Liver (tissue), 9 donors: ENCODE data around the gene EP400. TPM values are rescaled to one million over a fixed set of nuclear protein-coding genes. Genes with fewer than 3 reads are reported as not detected.

ENCODE experiments used
- DNase-seq: peaks from one replicate; pipeline ENCODE4 v3.0.0-alpha.2; 2017; ENCODE audit warnings: low spot score
- H3K27ac ChIP-seq, 2 donors: one replicate each; pipeline ENCODE4 v1.7.0; 2013; ENCODE audit warnings: inconsistent platforms in 2 of 2, low read length in 2 of 2, control low read depth in 1 of 2, low read depth in 1 of 2, mild to moderate bottlenecking in 1 of 2
- H3K27me3 ChIP-seq, 4 donors: one replicate each; pipeline versions ENCODE4 v1.6.1 to v1.7.0; 2013; ENCODE audit warnings: low read length in 3 of 4, inconsistent platforms in 1 of 4, mild to moderate bottlenecking in 1 of 4, moderate library complexity in 1 of 4; ENCODE audit not compliant: control insufficient read depth in 4 of 4, insufficient read depth in 4 of 4
- H3K36me3 ChIP-seq, 4 donors: one replicate each; pipeline versions ENCODE4 v1.6.1 to v1.7.0; 2013; ENCODE audit warnings: low read length in 3 of 4, mild to moderate bottlenecking in 3 of 4, low read depth in 1 of 4, moderate library complexity in 1 of 4; ENCODE audit not compliant: control insufficient read depth in 4 of 4, insufficient read depth in 3 of 4
- H3K4me1 ChIP-seq, 4 donors: one replicate each; pipeline versions ENCODE4 v1.6.1 to v1.7.0; 2013; ENCODE audit warnings: low read length in 3 of 4, mild to moderate bottlenecking in 3 of 4, moderate library complexity in 1 of 4; ENCODE audit not compliant: control insufficient read depth in 4 of 4, insufficient read depth in 4 of 4
- H3K4me3 ChIP-seq, 3 donors: one replicate each; pipeline versions ENCODE4 v1.6.1 to v1.7.0; 2013; ENCODE audit warnings: low read length in 3 of 3, control low read depth in 1 of 3, low read depth in 1 of 3, mild to moderate bottlenecking in 1 of 3
- H3K9ac ChIP-seq, 2 donors: one replicate each; pipeline ENCODE4 v1.7.0; 2013; ENCODE audit warnings: low read length in 2 of 2, mild to moderate bottlenecking in 2 of 2, moderate library complexity in 2 of 2, control low read depth in 1 of 2, low read depth in 1 of 2
- H3K9me3 ChIP-seq, 4 donors: one replicate each; pipeline versions ENCODE4 v1.6.1 to v1.7.0; 2013; ENCODE audit warnings: low read length in 3 of 4; ENCODE audit not compliant: control insufficient read depth in 4 of 4
- FOXA1 ChIP-seq: IDR thresholded peaks from 2 replicates; pipeline ENCODE4 v1.6.1; 2016; ENCODE audit warnings: antibody characterized with exemption
- FOXA2 ChIP-seq: IDR thresholded peaks from 2 replicates; pipeline ENCODE4 v1.6.1; 2016; ENCODE audit warnings: antibody characterized with exemption
- GABPA ChIP-seq, 2 donors: IDR thresholded peaks in 1 of 2; conservative IDR thresholded peaks in 1 of 2; 2 replicates each; pipeline ENCODE4 v1.6.1; 2016; ENCODE audit warnings: antibody characterized with exemption in 2 of 2, mild to moderate bottlenecking in 1 of 2, moderate library complexity in 1 of 2
- HNF4A ChIP-seq, 2 donors: conservative IDR thresholded peaks; 2 replicates each; pipeline ENCODE4 v1.6.1; 2016; ENCODE audit warnings: antibody characterized with exemption in 2 of 2, mild to moderate bottlenecking in 2 of 2
- HNF4G ChIP-seq: IDR thresholded peaks from 2 replicates; pipeline ENCODE4 v1.6.1; 2016; ENCODE audit warnings: antibody characterized with exemption
- JUND ChIP-seq, 2 donors: IDR thresholded peaks; 2 replicates each; pipeline ENCODE4 v1.6.1; 2016; ENCODE audit warnings: antibody characterized with exemption in 2 of 2
- RAD21 ChIP-seq, 2 donors: IDR thresholded peaks; 2 replicates each; pipeline ENCODE4 v1.6.1; 2016; ENCODE audit warnings: antibody characterized with exemption in 2 of 2, mild to moderate bottlenecking in 2 of 2
- SP1 ChIP-seq: IDR thresholded peaks from 2 replicates; pipeline ENCODE4 v1.6.1; 2018; ENCODE audit warnings: antibody characterized with exemption, mild to moderate bottlenecking
- TAF1 ChIP-seq: conservative IDR thresholded peaks from 2 replicates; pipeline ENCODE4 v1.6.1; 2016; ENCODE audit warnings: antibody characterized with exemption, mild to moderate bottlenecking
- YY1 ChIP-seq: IDR thresholded peaks from 2 replicates; pipeline ENCODE4 v1.6.1; 2016; ENCODE audit warnings: antibody characterized with exemption, mild to moderate bottlenecking
- WGBS: extraction: QIAGEN DNeasy Blood & Tissue Kit; methylation state at CpG from one replicate; pipeline ENCODE4 v1.1.7; 2013; 5-methylcytosine and 5-hydroxymethylcytosine counted together
- polyA plus RNA-seq, 2 donors: library from polyadenylated mRNA; stranded (reverse) in 1 of 2; unstranded in 1 of 2; fragments of 200-250 nt in 1 of 2; fragments of >200 nt in 1 of 2; fragmentation: Nextera tagmentation in 1 of 2; extraction: Ambion mirVana in 1 of 2; gene quantifications; one replicate each; pipeline versions ENCODE4 v1.2.1 to v1.2.3, GENCODE V29; 2013 to 2015
- total RNA-seq, 2 donors: library from RNA; depleted of rRNA; stranded (reverse); fragments of >200 nt; gene quantifications; one replicate each; pipeline ENCODE4 v1.2.3, GENCODE V29; 2014
- TF ChIP-seq, protein P1 (sequence below): IDR thresholded peaks from 2 replicates; pipeline ENCODE4 v1.6.1; 2016; ENCODE audit warnings: antibody characterized with exemption
- TF ChIP-seq, protein P2 (sequence below): IDR thresholded peaks from 2 replicates; pipeline ENCODE4 v1.6.1; 2016; ENCODE audit warnings: antibody characterized with exemption
- TF ChIP-seq, protein P3 (sequence below): IDR thresholded peaks from 2 replicates; pipeline ENCODE4 v1.6.1; 2016; ENCODE audit warnings: antibody characterized with exemption
- TF ChIP-seq, protein P4 (sequence below): IDR thresholded peaks from 2 replicates; pipeline ENCODE4 v1.6.1; 2016; ENCODE audit warnings: antibody characterized with exemption, mild to moderate bottlenecking
- donor health status: healthy.
- donor health status: healthy.
- donor health status: healthy.
- donor health status: healthy.
- donor health status: healthy.

The EP400 gene
- total and polyA plus RNA-seq, 4 donors, result 4.7 to 12.4 (median 7.1) TPM

DNA sequence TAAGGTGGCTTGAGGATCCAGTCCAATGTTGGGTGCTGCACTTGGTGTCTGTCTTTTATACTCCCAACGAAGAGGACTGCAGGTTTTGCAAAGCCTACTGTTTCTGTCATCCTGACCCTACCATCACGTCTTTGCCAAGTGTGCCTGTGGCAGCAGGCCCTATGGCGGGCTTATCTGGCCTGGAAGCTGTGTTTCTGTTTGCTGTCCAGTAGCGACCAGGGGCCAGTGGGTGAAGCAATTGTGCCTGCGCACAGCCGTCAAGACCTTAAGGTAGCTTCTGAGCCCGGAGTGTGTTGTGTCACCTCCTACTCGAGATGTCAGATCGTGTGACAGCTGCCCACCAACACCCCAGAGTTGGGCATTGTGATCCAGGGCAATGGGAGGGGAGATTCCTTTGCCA is 131.7 kb downstream of the EP400 start:
- Histone ChIP-seq H3K4me1 (peaks cover 0 to 13% (median 5%) of the 10 kb centered on the region in 4 donors), H3K27me3 (no peaks in the 10 kb centered on the region), H3K36me3 (peaks cover 6 to 22% (median 17%) of the 10 kb centered on the region in 4 donors), H3K9me3 (no peaks in the 10 kb centered on the region), H3K4me3 (no peak overlapping the region), H3K27ac (no peak overlapping the region), H3K9ac (no peak overlapping the region)
- no peak for TF ChIP-seq FOXA2
- TF ChIP-seq HNF4A (conservative IDR thresholded peaks at IDR 0.05), result no peak
- TF ChIP-seq, protein P1, sequence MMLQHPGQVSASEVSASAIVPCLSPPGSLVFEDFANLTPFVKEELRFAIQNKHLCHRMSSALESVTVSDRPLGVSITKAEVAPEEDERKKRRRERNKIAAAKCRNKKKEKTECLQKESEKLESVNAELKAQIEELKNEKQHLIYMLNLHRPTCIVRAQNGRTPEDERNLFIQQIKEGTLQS, result no peak
- TF ChIP-seq RAD21 (IDR thresholded peaks at IDR 0.05), result no peak
- TF ChIP-seq, protein P2, sequence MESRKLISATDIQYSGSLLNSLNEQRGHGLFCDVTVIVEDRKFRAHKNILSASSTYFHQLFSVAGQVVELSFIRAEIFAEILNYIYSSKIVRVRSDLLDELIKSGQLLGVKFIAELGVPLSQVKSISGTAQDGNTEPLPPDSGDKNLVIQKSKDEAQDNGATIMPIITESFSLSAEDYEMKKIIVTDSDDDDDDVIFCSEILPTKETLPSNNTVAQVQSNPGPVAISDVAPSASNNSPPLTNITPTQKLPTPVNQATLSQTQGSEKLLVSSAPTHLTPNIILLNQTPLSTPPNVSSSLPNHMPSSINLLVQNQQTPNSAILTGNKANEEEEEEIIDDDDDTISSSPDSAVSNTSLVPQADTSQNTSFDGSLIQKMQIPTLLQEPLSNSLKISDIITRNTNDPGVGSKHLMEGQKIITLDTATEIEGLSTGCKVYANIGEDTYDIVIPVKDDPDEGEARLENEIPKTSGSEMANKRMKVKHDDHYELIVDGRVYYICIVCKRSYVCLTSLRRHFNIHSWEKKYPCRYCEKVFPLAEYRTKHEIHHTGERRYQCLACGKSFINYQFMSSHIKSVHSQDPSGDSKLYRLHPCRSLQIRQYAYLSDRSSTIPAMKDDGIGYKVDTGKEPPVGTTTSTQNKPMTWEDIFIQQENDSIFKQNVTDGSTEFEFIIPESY, result no peak
- TF ChIP-seq TAF1, result no peak
- TF ChIP-seq, protein P3, sequence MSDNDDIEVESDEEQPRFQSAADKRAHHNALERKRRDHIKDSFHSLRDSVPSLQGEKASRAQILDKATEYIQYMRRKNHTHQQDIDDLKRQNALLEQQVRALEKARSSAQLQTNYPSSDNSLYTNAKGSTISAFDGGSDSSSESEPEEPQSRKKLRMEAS, result no peak
- no peak for DNase-seq
- 59% methylated on average over 9 of the region's 9 CpGs for WGBS

DNA sequence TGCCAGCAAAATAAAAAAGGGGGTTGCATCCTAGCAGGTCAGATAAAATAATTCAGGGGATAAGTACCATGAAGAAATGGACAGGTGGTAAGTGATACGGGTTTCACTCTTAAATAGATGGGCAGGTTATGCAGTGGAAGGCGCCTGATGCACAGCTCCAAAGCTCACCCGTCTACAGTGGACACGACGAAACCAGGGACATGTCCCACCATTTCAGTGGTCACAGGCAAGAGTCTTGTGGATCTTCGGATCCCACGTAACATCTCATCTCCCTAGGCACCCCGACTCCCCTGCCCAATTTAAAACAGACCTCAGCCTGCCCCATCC is 133.8 kb downstream of the EP400 start:
- 19% methylated on average over 8 of the region's 8 CpGs for WGBS
- Histone ChIP-seq H3K36me3 (peaks cover 0 to 3% (median 2%) of the 10 kb centered on the region in 4 donors), H3K27me3 (no peaks in the 10 kb centered on the region), H3K9ac (no peak overlapping the region), H3K4me1 (peaks cover 0 to 13% (median 5%) of the 10 kb centered on the region in 4 donors), H3K4me3 (peak overlapping the region in 1 of 3 donors; percentile 22), H3K27ac (peak overlapping the region in 1 of 2 donors; percentile 20), H3K9me3 (no peaks in the 10 kb centered on the region)
- no peak for DNase-seq
- TF ChIP-seq HNF4G (no peak), TAF1 (no peak), HNF4A (conservative IDR thresholded peaks at IDR 0.05) (no peak), SP1 (no peak), JUND (IDR thresholded peaks at IDR 0.05) (no peak), GABPA (IDR thresholded peaks at IDR 0.05 in 1 of 2, conservative IDR thresholded peaks at IDR 0.05 in 1 of 2) (no peak), YY1 (no peak), FOXA1 (no peak)
- TF ChIP-seq, protein P4, sequence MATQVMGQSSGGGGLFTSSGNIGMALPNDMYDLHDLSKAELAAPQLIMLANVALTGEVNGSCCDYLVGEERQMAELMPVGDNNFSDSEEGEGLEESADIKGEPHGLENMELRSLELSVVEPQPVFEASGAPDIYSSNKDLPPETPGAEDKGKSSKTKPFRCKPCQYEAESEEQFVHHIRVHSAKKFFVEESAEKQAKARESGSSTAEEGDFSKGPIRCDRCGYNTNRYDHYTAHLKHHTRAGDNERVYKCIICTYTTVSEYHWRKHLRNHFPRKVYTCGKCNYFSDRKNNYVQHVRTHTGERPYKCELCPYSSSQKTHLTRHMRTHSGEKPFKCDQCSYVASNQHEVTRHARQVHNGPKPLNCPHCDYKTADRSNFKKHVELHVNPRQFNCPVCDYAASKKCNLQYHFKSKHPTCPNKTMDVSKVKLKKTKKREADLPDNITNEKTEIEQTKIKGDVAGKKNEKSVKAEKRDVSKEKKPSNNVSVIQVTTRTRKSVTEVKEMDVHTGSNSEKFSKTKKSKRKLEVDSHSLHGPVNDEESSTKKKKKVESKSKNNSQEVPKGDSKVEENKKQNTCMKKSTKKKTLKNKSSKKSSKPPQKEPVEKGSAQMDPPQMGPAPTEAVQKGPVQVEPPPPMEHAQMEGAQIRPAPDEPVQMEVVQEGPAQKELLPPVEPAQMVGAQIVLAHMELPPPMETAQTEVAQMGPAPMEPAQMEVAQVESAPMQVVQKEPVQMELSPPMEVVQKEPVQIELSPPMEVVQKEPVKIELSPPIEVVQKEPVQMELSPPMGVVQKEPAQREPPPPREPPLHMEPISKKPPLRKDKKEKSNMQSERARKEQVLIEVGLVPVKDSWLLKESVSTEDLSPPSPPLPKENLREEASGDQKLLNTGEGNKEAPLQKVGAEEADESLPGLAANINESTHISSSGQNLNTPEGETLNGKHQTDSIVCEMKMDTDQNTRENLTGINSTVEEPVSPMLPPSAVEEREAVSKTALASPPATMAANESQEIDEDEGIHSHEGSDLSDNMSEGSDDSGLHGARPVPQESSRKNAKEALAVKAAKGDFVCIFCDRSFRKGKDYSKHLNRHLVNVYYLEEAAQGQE, result no peak
